ENCODE data around the gene DNAH2. TPM values are rescaled to one million over a fixed set of nuclear protein-coding genes. Genes with fewer than 3 reads are reported as not detected.
A peak's percentile ranks its signal among the peaks of the same experiment; 100 is the strongest.

Gene DNAH2
- total and polyA plus RNA-seq, 2 of the 8 experiments (the other 6 are each of a cell fraction or from before 2014, with no cell fraction given): 0.13 to 0.18 TPM

DNA sequence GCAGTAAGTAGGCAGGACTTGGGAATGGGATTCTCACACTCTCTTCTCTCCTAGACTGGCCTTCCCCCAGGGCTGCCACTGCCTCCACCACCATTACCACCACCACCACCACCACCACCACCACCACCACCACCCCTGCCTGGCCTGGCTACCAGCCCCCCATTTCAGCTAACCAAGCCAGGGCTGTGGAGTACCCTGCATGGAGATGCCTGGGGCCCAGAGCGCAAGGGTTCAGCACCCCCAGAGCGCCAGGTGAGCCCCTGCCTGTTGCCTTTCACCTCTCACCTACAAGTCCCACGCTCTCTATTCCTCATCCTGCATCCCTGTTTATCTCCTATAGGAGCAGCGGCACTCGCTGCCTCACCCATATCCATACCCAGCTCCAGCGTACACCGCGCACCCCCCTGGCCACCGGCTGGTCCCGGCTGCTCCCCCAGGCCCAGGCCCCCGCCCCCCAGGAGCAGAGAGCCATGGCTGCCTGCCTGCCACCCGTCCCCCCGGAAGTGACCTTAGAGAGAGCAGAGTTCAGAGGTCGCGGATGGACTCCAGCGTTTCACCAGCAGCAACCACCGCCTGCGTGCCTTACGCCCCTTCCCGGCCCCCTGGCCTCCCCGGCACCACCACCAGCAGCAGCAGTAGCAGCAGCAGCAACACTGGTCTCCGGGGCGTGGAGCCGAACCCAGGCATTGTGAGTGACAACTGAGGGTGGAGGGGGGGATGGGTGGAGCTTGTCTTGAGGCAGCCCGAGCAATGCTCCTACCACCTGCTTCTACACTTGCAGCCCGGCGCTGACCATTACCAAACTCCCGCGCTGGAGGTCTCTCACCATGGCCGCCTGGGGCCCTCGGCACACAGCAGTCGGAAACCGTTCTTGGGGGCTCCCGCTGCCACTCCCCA lies 129.5 kb downstream of the DNAH2 start:
- Histone ChIP-seq H4K5ac (ENCODE audit: insufficient read length, low read depth, low read length) (no peak overlapping the region), H4K8ac (ENCODE audit: extremely low read depth, insufficient read depth, low read length) (peak overlapping the region; percentile 64; the same call in 1 of the 2 replicates), H2BK20ac (ENCODE audit: low read length) (no peak overlapping the region), H3K23ac (ENCODE audit: insufficient read length) (no peak overlapping the region), H3K27me3 (replicated peaks in 1 of 4; ENCODE audit: control insufficient read depth in 3 of 4, extremely low read depth in 1 of 4, insufficient read depth in 3 of 4, low read length in 3 of 4) (peaks cover 2 to 23% (median 21%) of the 10 kb centered on the region in 4 experiments), H3K4me3 (ENCODE audit: extremely low read depth in 1 of 4, insufficient read depth in 2 of 4, low read depth in 3 of 4, low read length in 4 of 4) (no peak overlapping the region), H3K4me1 (replicated peaks in 1 of 4; ENCODE audit: control insufficient read depth in 3 of 4, insufficient read depth in 4 of 4, low read length in 3 of 4) (peaks cover 0 to 24% (median 13%) of the 10 kb centered on the region in 4 experiments; a peak in 6 of 7 replicates), H3K79me2 (ENCODE audit: control insufficient read depth in 1 of 2, insufficient read depth in 2 of 2, low read length in 2 of 2) (no peaks in the 10 kb centered on the region), H2BK15ac (ENCODE audit: low read length) (no peak overlapping the region), H3K9ac (replicated peaks in 1 of 4; ENCODE audit: extremely low read depth in 1 of 4, low read depth in 3 of 4, low read length in 3 of 4) (no peak overlapping the region), H3K79me1 (ENCODE audit: low read depth, low read length) (no peaks in the 10 kb centered on the region), H4K91ac (replicated peaks; ENCODE audit: insufficient read length, low read length) (no peak overlapping the region), H4K20me1 (replicated peaks in 1 of 2; ENCODE audit: control insufficient read depth in 1 of 2, insufficient read depth in 2 of 2, low read length in 2 of 2) (peaks cover 12 to 20% of the 10 kb centered on the region in 2 experiments), H3K4ac (replicated peaks; ENCODE audit: insufficient read length, low read depth, low read length) (no peak overlapping the region), H3K9me3 (ENCODE audit: insufficient read depth in 2 of 2, low read depth in 1 of 2, low read length in 1 of 2) (no peaks in the 10 kb centered on the region), H3K14ac (ENCODE audit: insufficient read length) (no peak overlapping the region), H2AFZ (ENCODE audit: low read length) (no peak overlapping the region), H3K27ac (ENCODE audit: low read depth, low read length) (no peak overlapping the region), H2BK12ac (ENCODE audit: low read depth, low read length) (no peak overlapping the region), H3K18ac (ENCODE audit: extremely low read depth, low read length) (no peak overlapping the region), H3K4me2 (ENCODE audit: insufficient read depth in 1 of 2, low read depth in 2 of 2, low read length in 2 of 2) (no peak overlapping the region), H3K23me2 (ENCODE audit: low read depth, low read length) (peaks cover 33% of the 10 kb centered on the region), H3K36me3 (ENCODE audit: control insufficient read depth in 2 of 4, insufficient read depth in 4 of 4, low read length in 3 of 4) (no peaks in the 10 kb centered on the region; a peak in 3 of 8 replicates), H3K56ac (replicated peaks; ENCODE audit: insufficient read length, low read depth, low read length) (no peak overlapping the region), H2BK120ac (replicated peaks; ENCODE audit: low read depth, low read length) (no peak overlapping the region), H2BK5ac (ENCODE audit: low read depth, low read length) (no peak overlapping the region), H2AK5ac (ENCODE audit: low read depth, low read length) (no peak overlapping the region)
- DNase-seq (ENCODE audit: low read depth in 1 of 2, low spot score in 2 of 2) (no peak), FAIRE-seq (no peak)
- ChIA-PET CTCF (ENCODE audit: partially characterized antibody) (interaction anchor here (0.7 to 2.1 kb wide), 4 partner anchors 10 to 130 kb away, joined by 3 to 6 read pairs (median 4); partner anchors contain the start of gene DNAH2), POLR2A (ENCODE audit: partially characterized antibody) (interaction anchor here (1.4 to 1.5 kb wide), 2 partner anchors 10 kb away, joined by 6 to 11 read pairs; partner anchors contain the start of genes CYB5D1 and NAA38)
- WGBS, 2 experiments (ENCODE audit: extremely low coverage in 1 of 2, insufficient coverage in 1 of 2, insufficient read length in 1 of 2, insufficient replicate concordance in 2 of 2, low coverage in 1 of 2, low lambda C conversion rate in 2 of 2, missing lambda C conversion rate in 1 of 2): 80% methylated on average over 21 of the region's 34 CpGs; no CpG with 5 or more reads in 1 of the 2 experiments
- no peak for TF ChIP-seq BRCA1 (IDR thresholded peaks at IDR 0.05; ENCODE audit: low read depth, low read length)
- TF ChIP-seq CHD1 (IDR thresholded peaks at IDR 0.05; ENCODE audit: low read depth, low read length): no peak
- TF ChIP-seq KDM4A (IDR thresholded peaks at IDR 0.05; ENCODE audit: low read depth, low read length, severe bottlenecking): no peak
- no peak for TF ChIP-seq ZNF274 (IDR thresholded peaks at IDR 0.05; ENCODE audit: borderline replicate concordance, extremely low read depth, low read length)
